Natural killer cell (primary cell): ENCODE data around the gene IP6K1. TPM values are rescaled to one million over a fixed set of nuclear protein-coding genes. Genes with fewer than 3 reads are reported as not detected.
A peak's percentile ranks its signal among the peaks of the same experiment; 100 is the strongest.
"Not testable (repeated sequence)": the region's sequence is repeated elsewhere in the genome, so short reads cannot be mapped to it uniquely, and the experiment has no call there.

Experiments
- ATAC-seq, 3 donors: fragments of 150-1000 bp in 2 of 3; fragments of 200-7000 bp in 1 of 3; cut with Tn5 transposase; 1 replicate in 1 of 3; 2 replicates in 2 of 3; pipeline ENCODE4 v1.10.0; 2021; ENCODE audit warnings: mild to moderate bottlenecking in 2 of 3, moderate library complexity in 2 of 3
- DNase-seq, 2 donors: peaks; one replicate each; pipeline versions ENCODE4 v3.0.0 to v3.0.0-alpha.2; 2013 to 2021; ENCODE audit warnings: mixed read lengths in 1 of 2
- H3K27ac ChIP-seq: one replicate; pipeline ENCODE4 v1.5.1; 2013; ENCODE audit warnings: mild to moderate bottlenecking, low read length
- H3K27me3 ChIP-seq: one replicate; pipeline ENCODE4 v1.6.1; 2013; ENCODE audit warnings: low read length; ENCODE audit not compliant: control insufficient read depth, insufficient read depth
- H3K36me3 ChIP-seq: one replicate; pipeline ENCODE4 v1.6.1; 2013; ENCODE audit warnings: low read length; ENCODE audit not compliant: control insufficient read depth, insufficient read depth
- H3K4me1 ChIP-seq: one replicate; pipeline ENCODE4 v1.6.1; 2013; ENCODE audit warnings: low read length; ENCODE audit not compliant: control insufficient read depth, insufficient read depth
- H3K4me3 ChIP-seq: one replicate; pipeline ENCODE4 v1.5.1; 2013; ENCODE audit warnings: low read length
- H3K9me3 ChIP-seq: one replicate; pipeline ENCODE4 v1.6.1; 2013; ENCODE audit warnings: low read length; ENCODE audit not compliant: control insufficient read depth, insufficient read depth
- H3K27ac Mint-ChIP-seq, 2 donors: one replicate each; pipeline ENCODE4 v1.8.0; 2022; ENCODE audit warnings: mild to moderate bottlenecking in 2 of 2, mixed read lengths in 2 of 2, moderate library complexity in 1 of 2
- H3K27me3 Mint-ChIP-seq, 2 donors: one replicate each; pipeline ENCODE4 v1.8.0; 2022; ENCODE audit warnings: low read depth in 2 of 2, mixed read lengths in 2 of 2
- H3K36me3 Mint-ChIP-seq: one replicate; pipeline ENCODE4 v1.8.0; 2022; ENCODE audit warnings: mixed read lengths
- H3K4me1 Mint-ChIP-seq, 2 donors: one replicate each; pipeline ENCODE4 v1.8.0; 2022; ENCODE audit warnings: mixed read lengths in 2 of 2
- H3K4me3 Mint-ChIP-seq: one replicate; pipeline ENCODE4 v1.8.0; 2022; ENCODE audit warnings: mild to moderate bottlenecking, moderate library complexity, mixed read lengths
- H3K9me3 Mint-ChIP-seq, 2 donors: one replicate each; pipeline ENCODE4 v1.8.0; 2022; ENCODE audit warnings: mixed read lengths in 2 of 2
- CTCF ChIP-seq: fragments of 200-600 bp; IDR thresholded peaks from one replicate; pipeline ENCODE4 v1.8.0; 2022; ENCODE audit warnings: antibody characterized with exemption
- WGBS: methylation state at CpG from one replicate; pipeline ENCODE4 v1.1.7; 2013; ENCODE audit warnings: missing lambda C conversion rate; ENCODE audit not compliant: insufficient coverage; 5-methylcytosine and 5-hydroxymethylcytosine counted together
- intact Hi-C: fragments of 100-400 bp; cut with micrococcal nuclease; formaldehyde crosslinking; loops from one replicate; pipeline ENCODE4 v1.14.2; 2022
- total RNA-seq, 4 donors: library from RNA; stranded (reverse); fragments of 120-200 nt in 1 of 4; gene quantifications; one replicate each; pipeline versions ENCODE4 v1.2.3 to v1.2.4, GENCODE V29; 2013 to 2022

Gene IP6K1
- total RNA-seq, result 10 to 100 TPM; 53.7 to 68.7 (median 57.9) TPM
- 32.2 TPM for total RNA-seq (2013)

- Mint-ChIP-seq H3K36me3 (no peaks in the 10 kb centered on the region), H3K27ac (peak within 1 kb of the TSS; percentile 97 to 98), H3K27me3 (peaks cover 0 to 5% of the 10 kb centered on the region in 2 donors), H3K9me3 (no peaks in the 10 kb centered on the region), H3K4me3 (peak within 1 kb of the TSS; percentile 92), H3K4me1 (peaks cover 18 to 20% of the 10 kb centered on the region in 2 donors)
- 2% methylated on average over 55 of the region's 55 CpGs for WGBS
- Histone ChIP-seq H3K4me1 (peaks cover 35% of the 10 kb centered on the region), H3K36me3 (peaks cover 4% of the 10 kb centered on the region), H3K27me3 (no peaks in the 10 kb centered on the region), H3K9me3 (no peaks in the 10 kb centered on the region), H3K4me3 (peak within 1 kb of the TSS; percentile 65), H3K27ac (peak within 1 kb of the TSS; percentile 94)
- ATAC-seq (peak; percentile 98 to 100 (median 99)), DNase-seq (peak; percentile 99 to 100)
- intact Hi-C loops, result loop anchor here (1.0 to 2.0 kb wide), 2 partner anchors 16 to 67 kb away; partner anchors contain the start of genes AMIGO3 and INKA1
- TF ChIP-seq CTCF, result no peak
Measured at GRCh38 chr3:49786357-49787181, at the start of gene IP6K1. TSS of gene IP6K1 (minus strand) at chr3:49786542. CDS start at chr3:49748040, 38,502 bp downstream.

DNA sequence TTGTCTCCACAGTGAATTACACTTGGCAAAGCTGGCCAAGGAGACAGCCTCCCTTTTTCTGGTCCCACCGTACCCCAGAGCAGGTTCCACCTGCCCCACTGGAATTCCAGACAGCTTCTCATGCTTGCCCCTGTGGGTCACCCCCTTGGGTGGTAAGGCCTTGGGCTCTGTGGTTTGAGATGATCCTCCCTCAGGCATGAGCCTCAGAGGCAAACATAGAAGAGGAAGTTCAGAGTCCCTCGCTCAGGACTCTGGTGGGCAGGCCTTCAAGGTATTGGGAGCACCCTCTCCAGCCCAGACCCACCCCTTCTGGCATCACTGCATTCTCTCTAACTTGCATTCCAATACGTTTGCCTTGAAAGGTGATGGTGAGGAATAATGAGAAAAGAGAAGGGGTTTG is 45.0 kb upstream of the IP6K1 start:
- intact Hi-C loops, result no loop called here

GRCh38 chr3:49826016-49826415 is 39.7 kb upstream of the IP6K1 start:
- H3K27me3 ChIP-seq, result no peaks in the 10 kb centered on the region
- Mint-ChIP-seq H3K27me3 (no peaks in the 10 kb centered on the region), H3K9me3 (no peaks in the 10 kb centered on the region), H3K36me3 (no peaks in the 10 kb centered on the region), H3K4me1 (no peaks in the 10 kb centered on the region), H3K4me3 (no peak overlapping the region), H3K27ac (no peak overlapping the region)
- no peak overlapping the region for H3K27ac ChIP-seq
- no peaks in the 10 kb centered on the region for H3K4me1 ChIP-seq
- no peaks in the 10 kb centered on the region for H3K9me3 ChIP-seq
- DNase-seq (no peak), ATAC-seq (no peak)
- over 99% methylated on average over 6 of the region's 6 CpGs for WGBS
- intact Hi-C loops, result no loop called here
- no peak for TF ChIP-seq CTCF
- no peak overlapping the region for H3K4me3 ChIP-seq
- no peaks in the 10 kb centered on the region for H3K36me3 ChIP-seq

More for the DNA sequence above, 45.0 kb upstream of the IP6K1 start:
- H3K4me1 Mint-ChIP-seq, result no peaks in the 10 kb centered on the region
- 65% methylated on average over 3 of the region's 3 CpGs for WGBS
- no peak for DNase-seq
- no peaks in the 10 kb centered on the region for H3K36me3 Mint-ChIP-seq
- Histone ChIP-seq H3K4me1 (no peaks in the 10 kb centered on the region), H3K27ac (no peak overlapping the region), H3K27me3 (no peaks in the 10 kb centered on the region), H3K36me3 (no peaks in the 10 kb centered on the region), H3K4me3 (no peak overlapping the region), H3K9me3 (no peaks in the 10 kb centered on the region)
- H3K9me3 Mint-ChIP-seq, result no peaks in the 10 kb centered on the region
- H3K27me3 Mint-ChIP-seq, result no peaks in the 10 kb centered on the region
- no peak overlapping the region for H3K27ac Mint-ChIP-seq
- ATAC-seq, result no peak
- no peak for TF ChIP-seq CTCF
- no peak overlapping the region for H3K4me3 Mint-ChIP-seq

- ATAC-seq, H3K27ac Mint-ChIP-seq, H3K4me3 Mint-ChIP-seq, H3K9me3 Mint-ChIP-seq, H3K9me3 ChIP-seq, H3K27me3 Mint-ChIP-seq, H3K36me3 ChIP-seq, H3K27ac ChIP-seq, H3K4me3 ChIP-seq, intact Hi-C loops, H3K4me1 Mint-ChIP-seq, DNase-seq, H3K4me1 ChIP-seq, H3K36me3 Mint-ChIP-seq, H3K27me3 ChIP-seq: not testable (repeated sequence)
- 100% methylated on average over 2 of the region's 3 CpGs for WGBS
Measured at GRCh38 chr3:49823131-49823530, 36.8 kb upstream of the IP6K1 start.
